HEK293 (cell line): ENCODE data around the gene DYNLRB1.

Experiments
- CTCF ChIP-seq: fragments of 450-650 bp; formaldehyde crosslinking; IDR thresholded peaks from 2 replicates; pipeline ENCODE4 v1.5.1; 2016; ENCODE audit warnings: missing biosample characterization, missing genetic modification characterization
- KLF10 ChIP-seq: fragments of 450-650 bp; IDR thresholded peaks from 2 replicates; pipeline ENCODE4 v1.5.1; 2018; ENCODE audit warnings: missing biosample characterization, mild to moderate bottlenecking, missing genetic modification characterization
- ZNF132 ChIP-seq: fragments of 450-650 bp; formaldehyde crosslinking; IDR thresholded peaks from 2 replicates; pipeline ENCODE4 v1.5.1; 2017; ENCODE audit warnings: missing biosample characterization, missing genetic modification characterization, borderline replicate concordance

GRCh38 chr20:34552569-34552968, 36.3 kb downstream of the DYNLRB1 start:
- no peak for TF ChIP-seq CTCF (tag by site-specific recombination)
- no peak for TF ChIP-seq KLF10
- no peak for TF ChIP-seq ZNF132 (tag by site-specific recombination)
